BLaER1 (cell line): ENCODE data around the gene ZBTB37.
"Not testable (repeated sequence)": the region's sequence is repeated elsewhere in the genome, so short reads cannot be mapped to it uniquely, and the experiment has no call there.

ENCODE experiments used
- H3K27ac ChIP-seq: shearing (Covaris generic); formaldehyde crosslinking; 2 replicates; pipeline ENCODE4 v1.8.1; 2022
- H3K27me3 ChIP-seq: shearing (Covaris generic); formaldehyde crosslinking; 2 replicates; pipeline ENCODE4 v1.8.1; 2022
- H3K36me3 ChIP-seq: shearing (Covaris generic); formaldehyde crosslinking; 2 replicates; pipeline ENCODE4 v1.8.1; 2022
- H3K4me1 ChIP-seq: shearing (Covaris generic); formaldehyde crosslinking; 2 replicates; pipeline ENCODE4 v1.8.1; 2022
- H3K4me2 ChIP-seq: shearing (Covaris generic); formaldehyde crosslinking; 2 replicates; pipeline ENCODE4 v1.8.1; 2022
- H3K4me3 ChIP-seq: shearing (Covaris generic); formaldehyde crosslinking; 2 replicates; pipeline ENCODE4 v1.8.1; 2022
- H3K9ac ChIP-seq: shearing (Covaris generic); formaldehyde crosslinking; 2 replicates; pipeline ENCODE4 v1.8.1; 2022
- H3K9me3 ChIP-seq: shearing (Covaris generic); formaldehyde crosslinking; 2 replicates; pipeline ENCODE4 v1.8.1; 2022
- H4K20me1 ChIP-seq: shearing (Covaris generic); formaldehyde crosslinking; 2 replicates; pipeline ENCODE4 v1.8.1; 2022
- Cebpa-rat ChIP-seq: shearing (Covaris generic); IDR thresholded peaks from 2 replicates; pipeline ENCODE4 v1.8.1; 2022

The ZBTB37 gene

DNA sequence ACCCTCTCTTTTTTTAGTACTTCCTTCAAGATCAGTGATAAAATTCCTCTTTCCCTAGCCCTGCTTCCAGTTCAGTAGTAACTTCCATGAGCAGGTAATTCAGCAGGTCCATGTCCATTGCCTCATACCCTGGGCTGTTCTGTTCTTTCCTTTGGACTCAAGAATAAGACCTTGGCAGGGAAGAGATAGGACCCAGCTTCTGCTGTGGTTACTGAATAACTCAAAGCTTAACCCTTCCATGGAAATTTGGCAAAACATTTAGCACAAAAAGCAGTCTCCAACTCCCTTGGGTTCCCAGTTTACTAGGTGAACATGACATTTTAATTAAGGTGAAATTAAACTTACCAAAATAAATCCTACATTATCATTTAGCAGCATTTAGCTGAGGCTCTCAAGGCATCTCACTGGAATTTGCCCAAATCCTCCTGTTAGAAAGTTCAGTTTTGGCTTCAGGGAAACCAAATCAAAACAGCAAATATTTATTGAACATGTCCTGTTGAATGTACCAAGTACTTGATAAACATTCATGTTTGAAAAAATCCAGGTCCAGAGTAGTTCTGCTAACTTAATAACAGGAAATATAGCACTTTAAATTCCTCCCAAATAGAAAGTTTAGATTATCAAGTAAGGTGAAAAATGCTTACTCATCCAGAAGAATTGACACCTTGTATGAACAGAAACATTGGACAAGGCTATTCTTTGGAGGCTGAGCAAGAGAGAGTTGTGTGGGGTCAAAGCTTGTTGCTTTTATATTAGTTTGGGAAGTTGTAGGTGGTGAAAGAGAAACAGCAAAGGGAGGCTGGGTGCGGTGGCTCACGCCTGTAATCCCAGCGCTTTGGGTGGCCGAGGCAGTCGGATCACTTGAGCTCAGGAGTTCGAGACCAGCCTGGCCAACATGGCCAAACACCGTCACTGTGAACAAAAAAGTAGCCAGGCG lies 57.4 kb downstream of the ZBTB37 start:
- no peaks in the 10 kb centered on the region for H4K20me1 ChIP-seq
- no peak for TF ChIP-seq Cebpa-rat
- no peak overlapping the region for H3K27ac ChIP-seq
- no peaks in the 10 kb centered on the region for H3K4me1 ChIP-seq
- H3K27me3 ChIP-seq, result no peaks in the 10 kb centered on the region
- H3K4me2 ChIP-seq, result no peak overlapping the region
- H3K9ac ChIP-seq, result no peak overlapping the region
- no peak overlapping the region for H3K4me3 ChIP-seq
- H3K9me3 ChIP-seq, result no peaks in the 10 kb centered on the region
- H3K36me3 ChIP-seq, result 0 out of 2 replicates have a peak, but pooled peaks cover 6% of the 10 kb centered on the region

GRCh38 chr1:173930541-173930940 lies 62.4 kb downstream of the ZBTB37 start:
- not testable (repeated sequence) for H3K27ac ChIP-seq, H4K20me1 ChIP-seq, H3K27me3 ChIP-seq, H3K4me2 ChIP-seq, H3K4me3 ChIP-seq, H3K4me1 ChIP-seq, H3K9me3 ChIP-seq, H3K9ac ChIP-seq
- H3K36me3 ChIP-seq, result peaks cover 46% of the 10 kb centered on the region

DNA sequence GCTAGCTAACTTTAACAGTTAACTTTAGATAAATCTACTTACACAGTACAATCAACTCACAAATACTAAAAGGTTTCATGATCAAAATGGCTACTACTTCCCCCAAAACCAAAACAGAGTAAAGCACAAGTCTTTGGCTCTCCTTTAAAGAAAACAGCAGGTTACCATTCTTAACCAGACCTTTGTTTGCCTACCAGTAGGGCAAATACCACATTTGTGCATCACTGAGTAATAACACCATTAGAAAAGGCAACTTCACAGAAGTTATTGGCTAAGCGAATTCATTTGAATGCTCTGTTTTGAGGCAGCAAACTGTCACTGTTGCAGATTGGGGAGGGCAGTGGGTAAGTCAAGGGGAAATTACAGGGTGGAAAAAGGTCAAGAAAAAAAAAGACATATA lies 66.3 kb downstream of the ZBTB37 start:
- no peaks in the 10 kb centered on the region for H3K4me1 ChIP-seq
- no peaks in the 10 kb centered on the region for H4K20me1 ChIP-seq
- no peak overlapping the region for H3K4me3 ChIP-seq
- no peak overlapping the region for H3K4me2 ChIP-seq
- H3K36me3 ChIP-seq, result peaks cover 83% of the 10 kb centered on the region
- no peak overlapping the region for H3K27ac ChIP-seq
- no peak for TF ChIP-seq Cebpa-rat
- H3K9me3 ChIP-seq, result no peaks in the 10 kb centered on the region
- no peak overlapping the region for H3K9ac ChIP-seq
- no peaks in the 10 kb centered on the region for H3K27me3 ChIP-seq

DNA sequence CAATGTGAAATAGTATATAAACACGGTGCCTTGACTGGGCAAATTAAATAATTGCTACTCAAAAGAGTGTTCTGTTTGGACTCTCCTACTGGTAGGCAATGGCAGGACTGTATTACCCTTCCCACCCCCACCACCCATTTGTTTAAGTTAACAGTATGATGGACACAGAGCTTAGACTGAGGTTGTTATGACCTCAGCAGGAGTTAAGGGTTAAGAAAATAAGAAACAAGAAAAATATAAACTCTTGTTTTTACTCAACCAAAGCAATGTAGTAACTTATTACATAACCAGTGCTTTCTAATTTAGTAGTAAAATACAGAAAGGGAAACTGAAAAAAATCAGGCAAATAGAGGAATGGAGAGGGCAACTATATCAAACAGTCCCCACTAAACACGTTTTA lies 68.9 kb downstream of the ZBTB37 start:
- H3K36me3 ChIP-seq, result peaks cover 90% of the 10 kb centered on the region

DNA sequence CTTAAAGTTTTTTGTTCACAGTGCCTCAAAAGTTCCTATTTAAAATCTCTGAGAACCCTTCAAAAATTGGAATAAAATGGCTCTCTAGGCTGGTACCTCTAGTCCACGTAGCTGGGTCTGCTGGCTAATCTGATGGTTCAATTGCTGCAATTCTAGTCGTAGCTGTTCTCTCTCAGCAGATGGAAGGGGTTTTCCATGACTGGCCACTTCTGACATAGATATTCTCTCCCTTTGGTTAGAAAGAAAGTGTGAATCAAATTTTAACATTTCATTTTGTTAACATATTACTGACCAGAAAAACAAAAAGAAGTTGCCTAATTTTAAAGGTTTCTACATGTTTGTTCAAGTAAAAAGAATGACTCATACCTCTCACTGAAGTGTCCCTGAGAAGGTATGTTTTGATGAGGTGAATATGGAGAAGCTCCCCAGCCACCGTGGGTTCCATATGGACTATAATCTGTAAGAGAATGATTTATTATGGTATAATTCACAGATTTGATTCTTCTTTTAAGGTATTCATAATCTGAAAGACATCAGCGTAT lies 78.3 kb downstream of the ZBTB37 start:
- H3K27ac ChIP-seq, result no peak overlapping the region
- H3K9ac ChIP-seq, result no peak overlapping the region
- no peaks in the 10 kb centered on the region for H3K27me3 ChIP-seq
- H3K4me3 ChIP-seq, result no peak overlapping the region
- H3K4me1 ChIP-seq, result no peaks in the 10 kb centered on the region
- H3K4me2 ChIP-seq, result no peak overlapping the region
- no peak for TF ChIP-seq Cebpa-rat
- H3K36me3 ChIP-seq, result peaks cover 96% of the 10 kb centered on the region
- H3K9me3 ChIP-seq, result no peaks in the 10 kb centered on the region
- H4K20me1 ChIP-seq, result peaks cover 10% of the 10 kb centered on the region

More for the DNA sequence above, 68.9 kb downstream of the ZBTB37 start:
- TF ChIP-seq Cebpa-rat, result no peak
- no peaks in the 10 kb centered on the region for H4K20me1 ChIP-seq
- H3K4me2 ChIP-seq, result no peak overlapping the region
- no peaks in the 10 kb centered on the region for H3K9me3 ChIP-seq
- H3K4me1 ChIP-seq, result no peaks in the 10 kb centered on the region
- H3K4me3 ChIP-seq, result no peak overlapping the region
- H3K27me3 ChIP-seq, result no peaks in the 10 kb centered on the region
- H3K27ac ChIP-seq, result no peak overlapping the region
- no peak overlapping the region for H3K9ac ChIP-seq

DNA sequence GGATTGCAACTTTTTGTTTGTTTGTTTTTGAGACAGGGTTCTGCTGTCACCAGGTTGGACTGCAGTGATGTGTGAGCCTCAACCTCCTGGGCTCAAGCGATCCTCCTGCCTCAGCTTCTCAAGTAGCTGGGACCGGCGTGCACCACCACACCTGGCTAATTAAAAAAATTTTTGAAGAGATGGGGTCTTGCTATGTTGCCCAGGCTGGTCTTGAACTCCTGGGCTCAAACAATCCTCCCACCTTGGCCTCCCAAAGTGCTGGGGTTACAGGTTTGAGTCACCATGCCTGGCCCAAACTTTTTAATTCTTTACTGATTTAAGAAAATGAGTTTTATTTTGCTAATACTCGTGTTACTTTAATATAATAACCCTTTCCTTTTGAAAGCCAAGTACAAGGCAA lies 80.4 kb downstream of the ZBTB37 start:
- no peak overlapping the region for H3K4me3 ChIP-seq
- no peak overlapping the region for H3K4me2 ChIP-seq
- peaks cover 93% of the 10 kb centered on the region for H3K36me3 ChIP-seq
- no peak overlapping the region for H3K27ac ChIP-seq
- H3K9me3 ChIP-seq, result no peaks in the 10 kb centered on the region
- peaks cover 4% of the 10 kb centered on the region for H4K20me1 ChIP-seq
- H3K9ac ChIP-seq, result no peak overlapping the region
- TF ChIP-seq Cebpa-rat, result no peak
- H3K27me3 ChIP-seq, result no peaks in the 10 kb centered on the region
- H3K4me1 ChIP-seq, result no peaks in the 10 kb centered on the region
